GM12873 (cell line): ENCODE measurements around the gene TBR1.

ENCODE experiments used
- CTCF ChIP-seq: IDR thresholded peaks from 2 replicates; pipeline ENCODE4 v1.5.1; 2012; ENCODE audit warnings: low read depth, mild to moderate bottlenecking, moderate library complexity, low read length, control low read depth; ENCODE audit not compliant: insufficient read depth; ENCODE audit errors: missing control alignments

TBR1 gene

GRCh38 chr2:161425728-161426454, 9.8 kb downstream of the TBR1 start:
- no peak for TF ChIP-seq CTCF

GRCh38 chr2:161426455-161426921, 10.4 kb downstream of the TBR1 start:
- TF ChIP-seq CTCF: no peak

- TF ChIP-seq CTCF: peak; percentile 39
Measured at GRCh38 chr2:161426922-161427663, 11.0 kb downstream of the TBR1 start.

- TF ChIP-seq CTCF: no peak
Measured at GRCh38 chr2:161427664-161428587, 11.8 kb downstream of the TBR1 start.

GRCh38 chr2:161430386-161430785, 14.3 kb downstream of the TBR1 start:
- TF ChIP-seq CTCF: no peak

GRCh38 chr2:161432107-161432506, 16.0 kb downstream of the TBR1 start:
- no peak for TF ChIP-seq CTCF

GRCh38 chr2:161434118-161434517, 18.0 kb downstream of the TBR1 start:
- no peak for TF ChIP-seq CTCF
